ENCODE results near the gene TLE2. TPM values are rescaled to one million over a fixed set of nuclear protein-coding genes. Genes with fewer than 3 reads are reported as not detected.

The TLE2 gene
- total RNA-seq, 1 experiment from 2014 or later, result 6.2 TPM

GRCh38 chr19:3034406-3034655, 5.3 kb upstream of the TLE2 start:
- in situ Hi-C loops (cut with HindIII; ENCODE audit: low pct_unique_long_range_greater_than_20kb, low sequenced_read_pairs) (no loop called here), intact Hi-C loops (cut with micrococcal nuclease; ENCODE audit: unreplicated experiment) (no loop called here)
- no peaks in the 10 kb centered on the region for H3K9me3 ChIP-seq (ENCODE audit: control insufficient read depth, insufficient read depth, low read depth, low read length)
- peak overlapping the region; percentile 90; the same call in 1 of the 2 replicates for H3K27ac ChIP-seq (ENCODE audit: low read length)
- ATAC-seq (no peak), DNase-seq (ENCODE audit: low read depth, low spot score) (no peak)
- no peak overlapping the region for H3K4me3 ChIP-seq (ENCODE audit: low read depth in 2 of 2, low read length in 2 of 2)
- BruUV-seq (replicated peaks), result no TSS peak
- POLR2A ChIA-PET, result no interaction called here
- no peak for TF ChIP-seq CTCF (IDR thresholded peaks at IDR 0.05)
- no peak for TF ChIP-seq TCF7L2 (IDR thresholded peaks at IDR 0.05; ENCODE audit: low read depth, low read length)
- no peak for TF ChIP-seq SIN3A (IDR thresholded peaks at IDR 0.05; ENCODE audit: borderline replicate concordance, insufficient read depth, low read depth, low read length)
- TF ChIP-seq REST (IDR thresholded peaks at IDR 0.05; ENCODE audit: insufficient read depth in 1 of 2, low read depth in 2 of 2, low read length in 1 of 2), result no peak
- TF ChIP-seq POLR2AphosphoS5 (IDR thresholded peaks at IDR 0.05; ENCODE audit: low read depth, low read length), result no peak
- H3K4me1 ChIP-seq (ENCODE audit: control insufficient read depth, insufficient read depth, low read length), result peaks cover 7% of the 10 kb centered on the region
- H3K27me3 ChIP-seq (ENCODE audit: control insufficient read depth, insufficient read depth, low read length), result no peaks in the 10 kb centered on the region
- CTCF ChIA-PET, result no interaction called here
- H3K36me3 ChIP-seq (ENCODE audit: control insufficient read depth, insufficient read depth, low read length), result no peaks in the 10 kb centered on the region

GRCh38 chr19:3033595-3034405, 4.7 kb upstream of the TLE2 start:
- H3K27me3 ChIP-seq (ENCODE audit: control insufficient read depth, insufficient read depth, low read length), result no peaks in the 10 kb centered on the region
- in situ Hi-C loops (cut with HindIII; ENCODE audit: low pct_unique_long_range_greater_than_20kb, low sequenced_read_pairs) (no loop called here), intact Hi-C loops (cut with micrococcal nuclease; ENCODE audit: unreplicated experiment) (no loop called here)
- H3K36me3 ChIP-seq (ENCODE audit: control insufficient read depth, insufficient read depth, low read length), result no peaks in the 10 kb centered on the region
- no peaks in the 10 kb centered on the region for H3K9me3 ChIP-seq (ENCODE audit: control insufficient read depth, insufficient read depth, low read depth, low read length)
- TF ChIP-seq REST (IDR thresholded peaks at IDR 0.05; ENCODE audit: insufficient read depth in 1 of 2, low read depth in 2 of 2, low read length in 1 of 2), result no peak
- TF ChIP-seq CTCF (IDR thresholded peaks at IDR 0.05), result no peak
- no peak for TF ChIP-seq TCF7L2 (IDR thresholded peaks at IDR 0.05; ENCODE audit: low read depth, low read length)
- TF ChIP-seq POLR2AphosphoS5 (IDR thresholded peaks at IDR 0.05; ENCODE audit: low read depth, low read length), result no peak
- no peak for TF ChIP-seq SIN3A (IDR thresholded peaks at IDR 0.05; ENCODE audit: borderline replicate concordance, insufficient read depth, low read depth, low read length)
- POLR2A ChIA-PET, result no interaction called here
- no TSS peak for BruUV-seq (replicated peaks)
- H3K27ac ChIP-seq (ENCODE audit: low read length), result no peak overlapping the region
- CTCF ChIA-PET, result no interaction called here
- H3K4me3 ChIP-seq (ENCODE audit: low read depth in 2 of 2, low read length in 2 of 2), result no peak overlapping the region
- ATAC-seq (no peak), DNase-seq (ENCODE audit: low read depth, low spot score) (no peak)
- H3K4me1 ChIP-seq (ENCODE audit: control insufficient read depth, insufficient read depth, low read length), result peaks cover 7% of the 10 kb centered on the region

Measured in Panc1 (cell line).